ENCODE data around the gene MDN1.

The MDN1 gene

DNA sequence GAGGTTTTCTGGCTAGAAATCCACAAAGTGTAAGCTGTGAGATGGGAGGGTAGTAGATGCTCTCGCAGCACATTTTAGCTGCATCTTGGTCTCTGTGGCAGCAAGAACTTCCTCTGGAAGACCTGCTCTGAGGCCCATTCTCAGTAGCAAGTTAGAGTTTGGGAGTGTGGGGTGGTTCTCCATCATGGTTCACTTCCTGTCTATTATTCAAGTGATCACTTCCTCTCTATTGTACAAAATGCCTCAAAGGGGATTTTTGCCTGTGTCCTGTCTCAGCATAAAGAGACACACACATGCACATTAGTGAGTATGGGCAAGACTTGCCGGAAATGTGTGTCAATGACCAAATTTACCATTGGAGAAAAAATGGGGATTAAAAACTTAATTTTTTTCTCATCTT is 223.5 kb downstream of the MDN1 start:
- TF ChIP-seq, protein P1, sequence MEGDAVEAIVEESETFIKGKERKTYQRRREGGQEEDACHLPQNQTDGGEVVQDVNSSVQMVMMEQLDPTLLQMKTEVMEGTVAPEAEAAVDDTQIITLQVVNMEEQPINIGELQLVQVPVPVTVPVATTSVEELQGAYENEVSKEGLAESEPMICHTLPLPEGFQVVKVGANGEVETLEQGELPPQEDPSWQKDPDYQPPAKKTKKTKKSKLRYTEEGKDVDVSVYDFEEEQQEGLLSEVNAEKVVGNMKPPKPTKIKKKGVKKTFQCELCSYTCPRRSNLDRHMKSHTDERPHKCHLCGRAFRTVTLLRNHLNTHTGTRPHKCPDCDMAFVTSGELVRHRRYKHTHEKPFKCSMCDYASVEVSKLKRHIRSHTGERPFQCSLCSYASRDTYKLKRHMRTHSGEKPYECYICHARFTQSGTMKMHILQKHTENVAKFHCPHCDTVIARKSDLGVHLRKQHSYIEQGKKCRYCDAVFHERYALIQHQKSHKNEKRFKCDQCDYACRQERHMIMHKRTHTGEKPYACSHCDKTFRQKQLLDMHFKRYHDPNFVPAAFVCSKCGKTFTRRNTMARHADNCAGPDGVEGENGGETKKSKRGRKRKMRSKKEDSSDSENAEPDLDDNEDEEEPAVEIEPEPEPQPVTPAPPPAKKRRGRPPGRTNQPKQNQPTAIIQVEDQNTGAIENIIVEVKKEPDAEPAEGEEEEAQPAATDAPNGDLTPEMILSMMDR (IDR thresholded peaks at IDR 0.05), result no peak
- no peak for TF ChIP-seq ZFX (IDR thresholded peaks at IDR 0.05; ENCODE audit: borderline replicate concordance)
- H3K27ac ChIP-seq, result no peak overlapping the region

Data from 22Rv1 (cell line).